H1 (cell line): ENCODE data around the gene CCDC141.

Experiments used
- EP300 ChIP-seq, 2 experiments: IDR thresholded peaks; 1 replicate in 1 of 2; 2 replicates in 1 of 2; pipeline ENCODE4 v1.6.1; 2011 to 2012; ENCODE audit warnings: low read depth in 2 of 2, low read length in 2 of 2, mild to moderate bottlenecking in 2 of 2, borderline replicate concordance in 1 of 2, inconsistent platforms in 1 of 2, moderate library complexity in 1 of 2
- GABPA ChIP-seq: IDR thresholded peaks from 2 replicates; pipeline ENCODE4 v1.6.1; 2011; ENCODE audit warnings: mild to moderate bottlenecking, low read length, moderate library complexity, borderline replicate concordance; ENCODE audit not compliant: insufficient read depth
- HDAC2 ChIP-seq, 2 experiments: fragments of 300-600 bp in 1 of 2; sonication (generic) in 1 of 2; IDR thresholded peaks; 2 replicates each; pipeline ENCODE4 v1.6.1; 2011 to 2012; ENCODE audit warnings: low read depth in 2 of 2, low read length in 2 of 2, mild to moderate bottlenecking in 2 of 2, moderate library complexity in 2 of 2, borderline replicate concordance in 1 of 2, inconsistent platforms in 1 of 2
- MAX ChIP-seq: IDR thresholded peaks from 2 replicates; pipeline ENCODE4 v1.6.1; 2012; ENCODE audit warnings: inconsistent platforms
- RFX5 ChIP-seq: IDR thresholded peaks from 2 replicates; pipeline ENCODE4 v1.6.1; 2011; ENCODE audit warnings: low read depth, low read length, improper control_type of control experiment, borderline replicate concordance
- TAF1 ChIP-seq: IDR thresholded peaks from 2 replicates; pipeline ENCODE4 v1.6.1; 2011; ENCODE audit warnings: mild to moderate bottlenecking, low read depth, low read length
- TF ChIP-seq, protein P1 (sequence below), 3 experiments: IDR thresholded peaks; 1 replicate in 2 of 3; 2 replicates in 1 of 3; pipeline versions ENCODE4 v1.5.1 to v1.6.1; 2011; ENCODE audit warnings: low read length in 3 of 3, mild to moderate bottlenecking in 3 of 3, inconsistent platforms in 2 of 3, low read depth in 1 of 3, moderate library complexity in 1 of 3; ENCODE audit not compliant: insufficient read depth in 1 of 3; ENCODE audit errors: control extremely low read depth in 1 of 3

- TF ChIP-seq, protein P1, sequence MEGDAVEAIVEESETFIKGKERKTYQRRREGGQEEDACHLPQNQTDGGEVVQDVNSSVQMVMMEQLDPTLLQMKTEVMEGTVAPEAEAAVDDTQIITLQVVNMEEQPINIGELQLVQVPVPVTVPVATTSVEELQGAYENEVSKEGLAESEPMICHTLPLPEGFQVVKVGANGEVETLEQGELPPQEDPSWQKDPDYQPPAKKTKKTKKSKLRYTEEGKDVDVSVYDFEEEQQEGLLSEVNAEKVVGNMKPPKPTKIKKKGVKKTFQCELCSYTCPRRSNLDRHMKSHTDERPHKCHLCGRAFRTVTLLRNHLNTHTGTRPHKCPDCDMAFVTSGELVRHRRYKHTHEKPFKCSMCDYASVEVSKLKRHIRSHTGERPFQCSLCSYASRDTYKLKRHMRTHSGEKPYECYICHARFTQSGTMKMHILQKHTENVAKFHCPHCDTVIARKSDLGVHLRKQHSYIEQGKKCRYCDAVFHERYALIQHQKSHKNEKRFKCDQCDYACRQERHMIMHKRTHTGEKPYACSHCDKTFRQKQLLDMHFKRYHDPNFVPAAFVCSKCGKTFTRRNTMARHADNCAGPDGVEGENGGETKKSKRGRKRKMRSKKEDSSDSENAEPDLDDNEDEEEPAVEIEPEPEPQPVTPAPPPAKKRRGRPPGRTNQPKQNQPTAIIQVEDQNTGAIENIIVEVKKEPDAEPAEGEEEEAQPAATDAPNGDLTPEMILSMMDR (IDR thresholded peaks at IDR 0.05; ENCODE audit: control extremely low read depth in 1 of 3, insufficient read depth in 1 of 3, low read depth in 1 of 3, low read length in 3 of 3): no peak
- TF ChIP-seq MAX (no peak), GABPA (no peak), RFX5 (no peak), TAF1 (no peak), HDAC2 (IDR thresholded peaks at IDR 0.05; ENCODE audit: borderline replicate concordance in 1 of 2, low read depth in 2 of 2, low read length in 2 of 2) (no peak), EP300 (IDR thresholded peaks at IDR 0.05; ENCODE audit: borderline replicate concordance in 1 of 2, low read depth in 2 of 2, low read length in 2 of 2) (no peak)
Measured at GRCh38 chr2:179017773-179018357, 32.1 kb downstream of the CCDC141 start.
